B cell (primary cell): ENCODE results near the gene NKX6-1. TPM values are rescaled to one million over a fixed set of nuclear protein-coding genes. Genes with fewer than 3 reads are reported as not detected.

Source experiments
- ATAC-seq: fragments of 200-7000 bp; cut with Tn5 transposase; one replicate; pipeline ENCODE4 v1.10.0; 2021; ENCODE audit warnings: low read depth, mild to moderate bottlenecking, moderate number of reproducible peaks, moderate library complexity
- CTCF ChIA-PET: fragments of 350-600 bp; sonication (Branson Sonifier 250); formaldehyde crosslinking; loops from one replicate; lab custom pipeline; 2021; ENCODE audit warnings: antibody characterized with exemption, inconsistent platforms; lab: Charles Lee
- POLR2A ChIA-PET: fragments of 350-600 bp; sonication (Branson Sonifier 250); formaldehyde crosslinking; loops from one replicate; lab custom pipeline; 2021; ENCODE audit warnings: antibody characterized with exemption; lab: Charles Lee
- DNase-seq: peaks from one replicate; pipeline ENCODE4 v3.0.0; 2013
- H2AFZ ChIP-seq: 2 replicates; pipeline ENCODE4 v1.6.1; 2012; ENCODE audit warnings: mild to moderate bottlenecking, low read depth, low read length; ENCODE audit not compliant: insufficient read depth, poor library complexity, severe bottlenecking
- H3K27ac ChIP-seq, 2 donors: 1 replicate in 1 of 2; 2 replicates in 1 of 2; pipeline ENCODE4 v1.5.1; 2012 to 2013; ENCODE audit warnings: low read length in 2 of 2, mild to moderate bottlenecking in 2 of 2, moderate library complexity in 1 of 2
- H3K27me3 ChIP-seq, 4 experiments: fragments of 200-600 bp in 1 of 4; sonication (generic) in 1 of 4; replicated peaks in 1 of 4; 1 replicate in 2 of 4; 2 replicates in 2 of 4; pipeline versions ENCODE4 v1.6.1 to v1.7.0; 2013 to 2016; ENCODE audit warnings: low read length in 3 of 4, mild to moderate bottlenecking in 2 of 4, mixed read lengths in 1 of 4, moderate library complexity in 1 of 4; ENCODE audit not compliant: insufficient read depth in 4 of 4, control insufficient read depth in 3 of 4; ENCODE audit errors: control extremely low read depth in 1 of 4
- H3K36me3 ChIP-seq, 2 experiments: replicated peaks in 1 of 2; 1 replicate in 1 of 2; 2 replicates in 1 of 2; pipeline versions ENCODE4 v1.6.1 to v1.7.1; 2013; ENCODE audit warnings: low read length in 1 of 2; ENCODE audit not compliant: insufficient read depth in 2 of 2, control insufficient read depth in 1 of 2; ENCODE audit errors: control extremely low read depth in 1 of 2, extremely low read depth in 1 of 2
- H3K4me1 ChIP-seq, 2 donors: fragments of 200-600 bp in 1 of 2; sonication (generic) in 1 of 2; 1 replicate in 1 of 2; 2 replicates in 1 of 2; pipeline versions ENCODE4 v1.5.1 to v1.6.1; 2013 to 2017; ENCODE audit warnings: low read length in 2 of 2; ENCODE audit not compliant: control insufficient read depth in 2 of 2, insufficient read depth in 2 of 2
- H3K4me2 ChIP-seq: replicated peaks from 2 replicates; pipeline ENCODE3; 2012; ENCODE audit warnings: mild to moderate bottlenecking, low read depth, low read length; ENCODE audit not compliant: poor library complexity, severe bottlenecking
- H3K4me3 ChIP-seq, 5 experiments: fragments of 200-600 bp in 1 of 5; sonication (generic) in 1 of 5; 1 replicate in 3 of 5; 2 replicates in 2 of 5; pipeline versions ENCODE4 v1.5.1 to v1.7.0; 2011 to 2016; ENCODE audit warnings: low read length in 4 of 5, mild to moderate bottlenecking in 4 of 5, low read depth in 2 of 5, control low read depth in 1 of 5, moderate library complexity in 1 of 5; ENCODE audit not compliant: insufficient read depth in 1 of 5; ENCODE audit errors: control extremely low read depth in 1 of 5, extremely low read depth in 1 of 5
- H3K79me2 ChIP-seq: fragments of 200-600 bp; sonication (generic); one replicate; pipeline ENCODE4 v1.6.0; 2016; ENCODE audit warnings: low read length; ENCODE audit not compliant: control insufficient read depth, insufficient read depth
- H3K9ac ChIP-seq: fragments of 200-600 bp; sonication (generic); 2 replicates; pipeline ENCODE4 v1.6.1; 2017; ENCODE audit warnings: mild to moderate bottlenecking, low read length, moderate library complexity
- H3K9me3 ChIP-seq, 3 donors: one replicate each; pipeline versions ENCODE4 v1.6.1 to v1.7.1; 2013; ENCODE audit warnings: low read length in 2 of 3; ENCODE audit not compliant: control insufficient read depth in 2 of 3, insufficient read depth in 1 of 3; ENCODE audit errors: control extremely low read depth in 1 of 3
- H4K20me1 ChIP-seq: 2 replicates; pipeline ENCODE4 v1.6.0; 2012; ENCODE audit warnings: mild to moderate bottlenecking, low read length; ENCODE audit not compliant: insufficient read depth, control insufficient read depth, poor library complexity, severe bottlenecking
- H3K27ac Mint-ChIP-seq: one replicate; pipeline ENCODE4 v1.8.0; 2021; ENCODE audit warnings: mixed read lengths
- H3K27me3 Mint-ChIP-seq: one replicate; pipeline ENCODE4 v1.8.0; 2021; ENCODE audit warnings: mixed read lengths
- H3K4me1 Mint-ChIP-seq: one replicate; pipeline ENCODE4 v1.8.0; 2021; ENCODE audit warnings: mixed read lengths
- H3K4me3 Mint-ChIP-seq: one replicate; pipeline ENCODE4 v1.8.0; 2021; ENCODE audit warnings: mixed read lengths
- H3K9me3 Mint-ChIP-seq: one replicate; pipeline ENCODE4 v1.8.0; 2022; ENCODE audit warnings: mixed read lengths; ENCODE audit not compliant: insufficient read depth
- CTCF ChIP-seq: fragments of 200-600 bp; IDR thresholded peaks from one replicate; pipeline ENCODE4 v1.8.0; 2022; ENCODE audit warnings: antibody characterized with exemption, mild to moderate bottlenecking
- EZH2 ChIP-seq: IDR thresholded peaks from 2 replicates; pipeline ENCODE4 v1.6.1; 2012; ENCODE audit warnings: borderline replicate concordance, low read depth, mild to moderate bottlenecking, moderate library complexity, low read length; ENCODE audit not compliant: insufficient read depth, poor library complexity, severe bottlenecking
- WGBS: methylation state at CpG from one replicate; pipeline ENCODE4 v1.1.5; 2013; ENCODE audit warnings: missing lambda C conversion rate; ENCODE audit not compliant: insufficient coverage; 5-methylcytosine and 5-hydroxymethylcytosine counted together
- intact Hi-C: fragments of 100-400 bp; cut with micrococcal nuclease; formaldehyde crosslinking; loops from one replicate; pipeline ENCODE4 v1.10.0; 2022
- polyA plus RNA-seq: library from polyadenylated mRNA; depleted of rRNA; stranded (reverse); fragments of >200 nt; gene quantifications from 2 replicates; pipeline ENCODE4 v1.2.3, GENCODE V29; 2012
- total RNA-seq, 2 donors: library from RNA; stranded (reverse); fragments of 120-200 nt in 1 of 2; gene quantifications; 1 replicate in 1 of 2; 2 replicates in 1 of 2; pipeline versions ENCODE4 v1.2.3 to v1.2.4, GENCODE V29; 2013 to 2022

NKX6-1 gene
- total and polyA plus RNA-seq, 2 donors (not counting 1 experiment from before 2014, with no cell fraction given) = not detected

- H3K9me3 Mint-ChIP-seq = peaks cover 4% of the 10 kb centered on the region
- Histone ChIP-seq H3K9ac (peak overlapping the region; percentile 29), H3K27me3 (peaks cover 2 to 87% (median 85%) of the 10 kb centered on the region in 4 experiments), H3K27ac (no peak overlapping the region), H3K4me3 (no peak overlapping the region), H3K79me2 (no peaks in the 10 kb centered on the region), H3K4me1 (peaks cover 31 to 52% of the 10 kb centered on the region in 2 donors), H3K36me3 (no peaks in the 10 kb centered on the region), H2AFZ (peak overlapping the region; percentile 49), H4K20me1 (no peaks in the 10 kb centered on the region), H3K4me2 (peak overlapping the region; percentile 85), H3K9me3 (peaks cover 10 to 61% (median 18%) of the 10 kb centered on the region in 3 donors)
- 23% methylated on average over 5 of the region's 11 CpGs for WGBS
- DNase-seq (no peak), ATAC-seq (no peak)
- ChIA-PET POLR2A (no interaction called here), CTCF (no interaction called here)
- TF ChIP-seq EZH2 = no peak
- TF ChIP-seq CTCF = no peak
- H3K4me1 Mint-ChIP-seq = peaks cover 19% of the 10 kb centered on the region
- H3K27me3 Mint-ChIP-seq = peaks cover 75% of the 10 kb centered on the region
- intact Hi-C loops = loop anchor here (10.0 kb wide), 1 partner anchor 85 kb away; the partner anchor contains the start of gene CDS1
- peak overlapping the region; percentile 49 for H3K4me3 Mint-ChIP-seq
- H3K27ac Mint-ChIP-seq = no peak overlapping the region
Measured at GRCh38 chr4:84499624-84499982, 511 bp upstream of the NKX6-1 start.

- H3K27me3 Mint-ChIP-seq = peaks cover 74% of the 10 kb centered on the region
- peak overlapping the region; percentile 50 for H3K27ac Mint-ChIP-seq
- no peaks in the 10 kb centered on the region for H3K79me2 ChIP-seq
- H3K4me3 Mint-ChIP-seq = peak overlapping the region; percentile 82
- H3K4me2 ChIP-seq = peak overlapping the region; percentile 85
- peak overlapping the region in 4 of 5 experiments; percentile 12 to 49 (median 38) for H3K4me3 ChIP-seq
- H3K27me3 ChIP-seq = peaks cover 3 to 87% (median 84%) of the 10 kb centered on the region in 4 experiments
- CTCF ChIA-PET = no interaction called here
- no peaks in the 10 kb centered on the region for H4K20me1 ChIP-seq
- peaks cover 35 to 57% of the 10 kb centered on the region in 2 donors for H3K4me1 ChIP-seq
- H3K9ac ChIP-seq = peak overlapping the region; percentile 42
- POLR2A ChIA-PET = no interaction called here
- ATAC-seq (no peak), DNase-seq (peak; percentile 45)
- H3K9me3 ChIP-seq = peaks cover 7 to 63% (median 18%) of the 10 kb centered on the region in 3 donors
- H2AFZ ChIP-seq = peak overlapping the region; percentile 49
- peaks cover 23% of the 10 kb centered on the region for H3K4me1 Mint-ChIP-seq
- TF ChIP-seq EZH2 = no peak
- TF ChIP-seq CTCF = no peak
- H3K9me3 Mint-ChIP-seq = peaks cover 4% of the 10 kb centered on the region
- WGBS = 4% methylated on average over 58 of the region's 63 CpGs
- intact Hi-C loops = loop anchor here (10.0 kb wide), 1 partner anchor 86 kb away; the partner anchor contains the start of gene CDS1
- H3K27ac ChIP-seq = no peak overlapping the region
- no peaks in the 10 kb centered on the region for H3K36me3 ChIP-seq
Measured at GRCh38 chr4:84498203-84498934, 723 bp downstream of the NKX6-1 start.
